Panc1 (cell line): ENCODE measurements around the gene PSIP1. TPM values are rescaled to one million over a fixed set of nuclear protein-coding genes. Genes with fewer than 3 reads are reported as not detected.

Experiments used
- ATAC-seq: fragments of 200-7000 bp; cut with Tn5 transposase; 2 replicates; pipeline ENCODE4 v1.9.1; 2020; ENCODE audit warnings: mild to moderate bottlenecking, moderate library complexity
- BruUV-seq: library from RNA; stranded (reverse); fragments of 400-500 nt; replicated peaks from 2 replicates; lab custom pipeline; 2021; lab: Mats Ljungman, UMichigan
- CTCF ChIA-PET: fragments of 300-600 bp; sonication (Branson Sonifier 250); formaldehyde crosslinking; loops from one replicate; lab custom pipeline; 2022; ENCODE audit warnings: antibody characterized with exemption; lab: Charles Lee
- POLR2A ChIA-PET: fragments of 300-600 bp; sonication (Branson Sonifier 250); formaldehyde crosslinking; loops from one replicate; lab custom pipeline; 2022; ENCODE audit warnings: antibody characterized with exemption; lab: Charles Lee
- DNase-seq: peaks from one replicate; pipeline ENCODE4 v3.0.0-alpha.2; 2010; ENCODE audit warnings: low read depth, low spot score
- H3K27ac ChIP-seq: 2 replicates; pipeline ENCODE4 v1.5.1; 2011; ENCODE audit warnings: mild to moderate bottlenecking, low read length, inconsistent platforms
- H3K27me3 ChIP-seq: fragments of 200-500 bp; sonication (Bioruptor generic); 2 replicates; pipeline ENCODE4 v1.6.0; 2014; ENCODE audit warnings: low read length, inconsistent platforms; ENCODE audit not compliant: control insufficient read depth, insufficient read depth
- H3K36me3 ChIP-seq: fragments of 200-500 bp; sonication (Bioruptor generic); 2 replicates; pipeline ENCODE4 v1.5.1; 2014; ENCODE audit warnings: inconsistent platforms, mild to moderate bottlenecking, low read length, moderate library complexity; ENCODE audit not compliant: control insufficient read depth, insufficient read depth
- H3K4me1 ChIP-seq: 2 replicates; pipeline ENCODE4 v1.5.1; 2011; ENCODE audit warnings: inconsistent platforms, mild to moderate bottlenecking, low read length, moderate library complexity; ENCODE audit not compliant: control insufficient read depth, insufficient read depth
- H3K4me3 ChIP-seq, 2 experiments: 2 replicates each; pipeline ENCODE4 v1.5.1; 2011 to 2012; ENCODE audit warnings: low read depth in 2 of 2, low read length in 2 of 2, mild to moderate bottlenecking in 2 of 2, inconsistent platforms in 1 of 2, moderate library complexity in 1 of 2
- H3K9me3 ChIP-seq: fragments of 200-500 bp; sonication (Bioruptor generic); 2 replicates; pipeline ENCODE4 v1.5.1; 2014; ENCODE audit warnings: low read depth, mild to moderate bottlenecking, inconsistent platforms, low read length, moderate library complexity; ENCODE audit not compliant: control insufficient read depth, insufficient read depth
- POLR2AphosphoS5 ChIP-seq: IDR thresholded peaks from 2 replicates; pipeline ENCODE4 v1.6.1; 2012; ENCODE audit warnings: mild to moderate bottlenecking, low read depth, low read length, moderate library complexity
- SIN3A ChIP-seq: IDR thresholded peaks from 2 replicates; pipeline ENCODE4 v1.6.1; 2012; ENCODE audit warnings: low read depth, mild to moderate bottlenecking, low read length, moderate library complexity, borderline replicate concordance; ENCODE audit not compliant: insufficient read depth
- TCF7L2 ChIP-seq: IDR thresholded peaks from 2 replicates; pipeline ENCODE4 v1.6.1; 2011; ENCODE audit warnings: mild to moderate bottlenecking, low read depth, low read length, inconsistent platforms
- in situ Hi-C: cut with HindIII; loops from 2 replicates; pipeline ENCODE4 v1.10.0; 2016; ENCODE audit warnings: low sequenced_read_pairs, low pct_unique_long_range_greater_than_20kb
- intact Hi-C: fragments of 100-400 bp; cut with micrococcal nuclease; formaldehyde crosslinking; loops from one replicate; pipeline ENCODE4 v1.10.0; 2022; ENCODE audit not compliant: unreplicated experiment
- total RNA-seq: library from RNA; stranded (reverse); gene quantifications from one replicate; pipeline ENCODE4 v1.2.1, GENCODE V29; 2021; ENCODE audit not compliant: unreplicated experiment
- TF ChIP-seq, protein P1 (sequence below): fragments of 450-650 bp; IDR thresholded peaks from 2 replicates; pipeline ENCODE4 v1.5.1; 2017; ENCODE audit warnings: mild to moderate bottlenecking
- TF ChIP-seq, protein P2 (sequence below), 2 experiments: IDR thresholded peaks; 2 replicates each; pipeline ENCODE4 v1.6.1; 2011 to 2012; ENCODE audit warnings: low read depth in 2 of 2, control low read depth in 1 of 2, low read length in 1 of 2, mild to moderate bottlenecking in 1 of 2, moderate library complexity in 1 of 2; ENCODE audit not compliant: insufficient read depth in 1 of 2

Gene PSIP1
- total RNA-seq, 1 experiment from 2014 or later, result 30.4 TPM

DNA sequence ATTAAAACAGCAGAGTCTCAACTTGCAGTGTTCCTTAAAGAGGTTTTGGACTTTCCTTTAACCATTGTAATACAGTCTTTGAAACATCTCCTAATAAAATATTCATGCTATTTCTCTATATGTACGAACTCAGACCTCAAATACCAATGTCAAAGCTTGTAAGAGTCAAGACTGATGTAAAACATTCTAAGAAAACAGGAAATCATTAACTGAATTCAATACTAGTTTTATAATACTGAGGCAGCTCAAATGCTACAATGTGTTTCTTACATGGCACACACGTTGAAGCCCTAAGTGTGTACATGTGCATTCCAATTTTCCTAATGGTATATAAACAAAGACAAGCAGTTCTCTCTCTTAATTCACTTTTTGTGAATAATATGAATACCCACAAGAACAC is 11.6 kb downstream of the PSIP1 start:
- no peak for ATAC-seq
- POLR2A ChIA-PET, result no interaction called here
- no peak for DNase-seq
- intact Hi-C loops (no loop called here), in situ Hi-C loops (no loop called here)
- no peaks in the 10 kb centered on the region; the same call in 1 of the 2 replicates for H3K36me3 ChIP-seq
- TF ChIP-seq, protein P1, sequence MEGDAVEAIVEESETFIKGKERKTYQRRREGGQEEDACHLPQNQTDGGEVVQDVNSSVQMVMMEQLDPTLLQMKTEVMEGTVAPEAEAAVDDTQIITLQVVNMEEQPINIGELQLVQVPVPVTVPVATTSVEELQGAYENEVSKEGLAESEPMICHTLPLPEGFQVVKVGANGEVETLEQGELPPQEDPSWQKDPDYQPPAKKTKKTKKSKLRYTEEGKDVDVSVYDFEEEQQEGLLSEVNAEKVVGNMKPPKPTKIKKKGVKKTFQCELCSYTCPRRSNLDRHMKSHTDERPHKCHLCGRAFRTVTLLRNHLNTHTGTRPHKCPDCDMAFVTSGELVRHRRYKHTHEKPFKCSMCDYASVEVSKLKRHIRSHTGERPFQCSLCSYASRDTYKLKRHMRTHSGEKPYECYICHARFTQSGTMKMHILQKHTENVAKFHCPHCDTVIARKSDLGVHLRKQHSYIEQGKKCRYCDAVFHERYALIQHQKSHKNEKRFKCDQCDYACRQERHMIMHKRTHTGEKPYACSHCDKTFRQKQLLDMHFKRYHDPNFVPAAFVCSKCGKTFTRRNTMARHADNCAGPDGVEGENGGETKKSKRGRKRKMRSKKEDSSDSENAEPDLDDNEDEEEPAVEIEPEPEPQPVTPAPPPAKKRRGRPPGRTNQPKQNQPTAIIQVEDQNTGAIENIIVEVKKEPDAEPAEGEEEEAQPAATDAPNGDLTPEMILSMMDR, result no peak
- TF ChIP-seq, protein P2, sequence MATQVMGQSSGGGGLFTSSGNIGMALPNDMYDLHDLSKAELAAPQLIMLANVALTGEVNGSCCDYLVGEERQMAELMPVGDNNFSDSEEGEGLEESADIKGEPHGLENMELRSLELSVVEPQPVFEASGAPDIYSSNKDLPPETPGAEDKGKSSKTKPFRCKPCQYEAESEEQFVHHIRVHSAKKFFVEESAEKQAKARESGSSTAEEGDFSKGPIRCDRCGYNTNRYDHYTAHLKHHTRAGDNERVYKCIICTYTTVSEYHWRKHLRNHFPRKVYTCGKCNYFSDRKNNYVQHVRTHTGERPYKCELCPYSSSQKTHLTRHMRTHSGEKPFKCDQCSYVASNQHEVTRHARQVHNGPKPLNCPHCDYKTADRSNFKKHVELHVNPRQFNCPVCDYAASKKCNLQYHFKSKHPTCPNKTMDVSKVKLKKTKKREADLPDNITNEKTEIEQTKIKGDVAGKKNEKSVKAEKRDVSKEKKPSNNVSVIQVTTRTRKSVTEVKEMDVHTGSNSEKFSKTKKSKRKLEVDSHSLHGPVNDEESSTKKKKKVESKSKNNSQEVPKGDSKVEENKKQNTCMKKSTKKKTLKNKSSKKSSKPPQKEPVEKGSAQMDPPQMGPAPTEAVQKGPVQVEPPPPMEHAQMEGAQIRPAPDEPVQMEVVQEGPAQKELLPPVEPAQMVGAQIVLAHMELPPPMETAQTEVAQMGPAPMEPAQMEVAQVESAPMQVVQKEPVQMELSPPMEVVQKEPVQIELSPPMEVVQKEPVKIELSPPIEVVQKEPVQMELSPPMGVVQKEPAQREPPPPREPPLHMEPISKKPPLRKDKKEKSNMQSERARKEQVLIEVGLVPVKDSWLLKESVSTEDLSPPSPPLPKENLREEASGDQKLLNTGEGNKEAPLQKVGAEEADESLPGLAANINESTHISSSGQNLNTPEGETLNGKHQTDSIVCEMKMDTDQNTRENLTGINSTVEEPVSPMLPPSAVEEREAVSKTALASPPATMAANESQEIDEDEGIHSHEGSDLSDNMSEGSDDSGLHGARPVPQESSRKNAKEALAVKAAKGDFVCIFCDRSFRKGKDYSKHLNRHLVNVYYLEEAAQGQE (IDR thresholded peaks at IDR 0.05; ENCODE audit: insufficient read depth in 1 of 2, low read depth in 2 of 2, low read length in 1 of 2), result no peak
- no peak for TF ChIP-seq SIN3A
- TF ChIP-seq TCF7L2, result no peak
- no peak for TF ChIP-seq POLR2AphosphoS5
- no peak overlapping the region for H3K27ac ChIP-seq
- H3K9me3 ChIP-seq, result no peaks in the 10 kb centered on the region
- CTCF ChIA-PET, result no interaction called here
- no peak overlapping the region for H3K4me3 ChIP-seq
- no peaks in the 10 kb centered on the region for H3K27me3 ChIP-seq
- no TSS peak for BruUV-seq
- H3K4me1 ChIP-seq, result no peaks in the 10 kb centered on the region

DNA sequence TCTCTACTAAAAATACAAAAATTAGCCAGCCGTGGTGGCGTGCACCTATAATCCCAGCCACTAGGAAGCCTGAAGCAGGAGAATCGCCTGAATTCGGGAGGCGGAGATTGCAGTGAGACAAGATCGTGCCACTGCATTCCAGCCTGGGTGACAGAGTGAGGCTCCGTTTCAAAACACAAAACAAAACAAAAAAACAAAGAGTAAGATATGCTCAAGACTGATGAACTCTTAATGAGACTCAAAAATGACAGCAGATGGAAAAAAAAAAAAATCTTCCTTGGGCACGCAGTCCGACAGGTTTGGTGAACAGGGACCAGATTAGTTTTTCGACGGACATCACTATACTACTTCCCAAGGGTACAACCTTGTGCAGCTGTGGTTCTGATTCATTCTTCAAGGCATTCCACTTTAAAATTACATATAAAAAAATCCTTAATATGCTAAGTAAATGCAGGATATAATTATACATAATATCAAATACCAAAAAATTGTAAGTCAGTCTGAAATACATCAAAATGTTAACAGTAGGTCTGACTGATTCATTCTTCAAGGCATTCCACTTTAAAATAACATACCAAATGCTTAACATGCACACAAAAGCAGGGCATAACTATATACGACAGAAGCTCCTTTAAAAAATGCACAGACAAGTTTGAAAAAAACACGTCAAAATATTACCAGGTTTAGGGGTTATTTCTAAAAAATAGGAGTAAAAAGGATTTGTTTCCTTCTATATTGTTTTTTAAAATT is 12.3 kb downstream of the PSIP1 start:
- DNase-seq (no peak), ATAC-seq (no peak)
- Histone ChIP-seq H3K36me3 (no peaks in the 10 kb centered on the region; the same call in 1 of the 2 replicates), H3K27ac (no peak overlapping the region), H3K9me3 (no peaks in the 10 kb centered on the region), H3K27me3 (no peaks in the 10 kb centered on the region), H3K4me3 (no peak overlapping the region), H3K4me1 (no peaks in the 10 kb centered on the region)
- POLR2A ChIA-PET, result no interaction called here
- CTCF ChIA-PET, result no interaction called here
- intact Hi-C loops (no loop called here), in situ Hi-C loops (no loop called here)
- TF ChIP-seq, protein P2 (IDR thresholded peaks at IDR 0.05; ENCODE audit: insufficient read depth in 1 of 2, low read depth in 2 of 2, low read length in 1 of 2), result no peak
- TF ChIP-seq TCF7L2, result no peak
- no peak for TF ChIP-seq POLR2AphosphoS5
- TF ChIP-seq SIN3A, result no peak
- TF ChIP-seq, protein P1, result no peak
- BruUV-seq, result no TSS peak
